Measurements from ENCODE around the gene ALDH1A2. TPM values are rescaled to one million over a fixed set of nuclear protein-coding genes. Genes with fewer than 3 reads are reported as not detected.

The ALDH1A2 gene
- total RNA-seq, 1 donor from 2014 or later, result 9.3 TPM

DNA sequence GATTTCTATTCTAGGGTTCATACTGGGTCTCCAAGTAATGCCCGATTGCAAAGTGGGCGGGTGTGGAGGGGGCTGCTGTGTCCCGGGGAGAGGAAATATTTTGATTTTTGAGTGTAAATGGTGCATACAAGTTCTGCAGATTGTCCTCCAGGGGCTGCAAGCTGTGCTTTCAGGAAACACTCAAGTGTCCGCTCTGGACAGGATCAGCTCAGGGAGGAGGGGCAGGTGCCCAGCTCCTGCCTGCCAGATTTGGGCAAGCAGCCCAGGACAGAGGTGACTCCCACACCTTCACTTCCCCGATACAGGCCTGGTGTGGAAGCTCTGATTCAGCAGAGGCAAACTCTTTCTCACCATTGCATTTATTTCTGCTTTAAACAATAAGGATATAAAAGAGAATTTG is 142.7 kb downstream of the ALDH1A2 start:
- Histone ChIP-seq H3K36me3 (no peaks in the 10 kb centered on the region), H3K27me3 (no peaks in the 10 kb centered on the region), H3K4me1 (peaks cover 0 to 11% of the 10 kb centered on the region in 2 donors), H3K27ac (peak overlapping the region in 1 of 2 donors; percentile 66), H3K4me3 (no peak overlapping the region), H3K9me3 (no peaks in the 10 kb centered on the region)
- no peak for DNase-seq (ENCODE audit: low spot score in 2 of 2)
- TF ChIP-seq, protein P1, sequence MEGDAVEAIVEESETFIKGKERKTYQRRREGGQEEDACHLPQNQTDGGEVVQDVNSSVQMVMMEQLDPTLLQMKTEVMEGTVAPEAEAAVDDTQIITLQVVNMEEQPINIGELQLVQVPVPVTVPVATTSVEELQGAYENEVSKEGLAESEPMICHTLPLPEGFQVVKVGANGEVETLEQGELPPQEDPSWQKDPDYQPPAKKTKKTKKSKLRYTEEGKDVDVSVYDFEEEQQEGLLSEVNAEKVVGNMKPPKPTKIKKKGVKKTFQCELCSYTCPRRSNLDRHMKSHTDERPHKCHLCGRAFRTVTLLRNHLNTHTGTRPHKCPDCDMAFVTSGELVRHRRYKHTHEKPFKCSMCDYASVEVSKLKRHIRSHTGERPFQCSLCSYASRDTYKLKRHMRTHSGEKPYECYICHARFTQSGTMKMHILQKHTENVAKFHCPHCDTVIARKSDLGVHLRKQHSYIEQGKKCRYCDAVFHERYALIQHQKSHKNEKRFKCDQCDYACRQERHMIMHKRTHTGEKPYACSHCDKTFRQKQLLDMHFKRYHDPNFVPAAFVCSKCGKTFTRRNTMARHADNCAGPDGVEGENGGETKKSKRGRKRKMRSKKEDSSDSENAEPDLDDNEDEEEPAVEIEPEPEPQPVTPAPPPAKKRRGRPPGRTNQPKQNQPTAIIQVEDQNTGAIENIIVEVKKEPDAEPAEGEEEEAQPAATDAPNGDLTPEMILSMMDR (IDR thresholded peaks at IDR 0.05), result no peak
- intact Hi-C loops (cut with DNase I), result no loop called here

- no peak for DNase-seq (ENCODE audit: low spot score in 2 of 2)
- no peaks in the 10 kb centered on the region for H3K9me3 ChIP-seq
- no peak overlapping the region for H3K4me3 ChIP-seq
- H3K27ac ChIP-seq, result no peak overlapping the region
- TF ChIP-seq, protein P1 (IDR thresholded peaks at IDR 0.05), result no peak
- intact Hi-C loops (cut with DNase I), result no loop called here
- no peaks in the 10 kb centered on the region for H3K27me3 ChIP-seq
- H3K36me3 ChIP-seq, result no peaks in the 10 kb centered on the region
- peaks cover 0 to 11% of the 10 kb centered on the region in 2 donors for H3K4me1 ChIP-seq
These were observed 144.1 kb downstream of the ALDH1A2 start for GRCh38 chr15:57921371-57921770.

GRCh38 chr15:57920911-57921310 is 144.6 kb downstream of the ALDH1A2 start:
- Histone ChIP-seq H3K27me3 (no peaks in the 10 kb centered on the region), H3K9me3 (no peaks in the 10 kb centered on the region), H3K4me1 (peaks cover 0 to 11% of the 10 kb centered on the region in 2 donors), H3K27ac (no peak overlapping the region), H3K36me3 (no peaks in the 10 kb centered on the region), H3K4me3 (no peak overlapping the region)
- intact Hi-C loops (cut with DNase I), result no loop called here
- no peak for DNase-seq (ENCODE audit: low spot score in 2 of 2)
- TF ChIP-seq, protein P1 (IDR thresholded peaks at IDR 0.05), result no peak

GRCh38 chr15:57919754-57920153 is 145.8 kb downstream of the ALDH1A2 start:
- intact Hi-C loops (cut with DNase I), result no loop called here

GRCh38 chr15:57917998-57918397 is 147.5 kb downstream of the ALDH1A2 start:
- Histone ChIP-seq H3K4me3 (no peak overlapping the region), H3K27me3 (no peaks in the 10 kb centered on the region), H3K27ac (no peak overlapping the region), H3K9me3 (no peaks in the 10 kb centered on the region), H3K4me1 (peaks cover 0 to 3% of the 10 kb centered on the region in 2 donors), H3K36me3 (no peaks in the 10 kb centered on the region)
- no peak for DNase-seq (ENCODE audit: low spot score in 2 of 2)
- TF ChIP-seq, protein P1 (IDR thresholded peaks at IDR 0.05), result no peak
- intact Hi-C loops (cut with DNase I), result no loop called here

More at GRCh38 chr15:57919754-57920153, 145.8 kb downstream of the ALDH1A2 start:
- H3K9me3 ChIP-seq, result no peaks in the 10 kb centered on the region
- TF ChIP-seq, protein P1 (IDR thresholded peaks at IDR 0.05), result no peak
- DNase-seq (ENCODE audit: low spot score in 2 of 2), result no peak
- no peak overlapping the region for H3K27ac ChIP-seq
- peaks cover 0 to 11% of the 10 kb centered on the region in 2 donors for H3K4me1 ChIP-seq
- H3K27me3 ChIP-seq, result no peaks in the 10 kb centered on the region
- H3K36me3 ChIP-seq, result no peaks in the 10 kb centered on the region
- no peak overlapping the region for H3K4me3 ChIP-seq

GRCh38 chr15:57916695-57917094 is 148.8 kb downstream of the ALDH1A2 start:
- no peak overlapping the region for H3K4me3 ChIP-seq
- intact Hi-C loops (cut with DNase I), result no loop called here
- TF ChIP-seq, protein P1 (IDR thresholded peaks at IDR 0.05), result no peak
- no peak overlapping the region for H3K27ac ChIP-seq
- DNase-seq (ENCODE audit: low spot score in 2 of 2), result no peak
- no peaks in the 10 kb centered on the region for H3K27me3 ChIP-seq
- no peaks in the 10 kb centered on the region for H3K4me1 ChIP-seq
- H3K9me3 ChIP-seq, result no peaks in the 10 kb centered on the region
- no peaks in the 10 kb centered on the region for H3K36me3 ChIP-seq

All from ascending aorta (tissue), 2 donors.